Panc1 (cell line): ENCODE results near the gene CTXND2. TPM values are rescaled to one million over a fixed set of nuclear protein-coding genes. Genes with fewer than 3 reads are reported as not detected.

Experiments
- ATAC-seq: fragments of 200-7000 bp; cut with Tn5 transposase; 2 replicates; pipeline ENCODE4 v1.9.1; 2020; ENCODE audit warnings: mild to moderate bottlenecking, moderate library complexity
- BruUV-seq: library from RNA; stranded (reverse); fragments of 400-500 nt; replicated peaks from 2 replicates; lab custom pipeline; 2021; lab: Mats Ljungman, UMichigan
- CTCF ChIA-PET: fragments of 300-600 bp; sonication (Branson Sonifier 250); formaldehyde crosslinking; loops from one replicate; lab custom pipeline; 2022; ENCODE audit warnings: antibody characterized with exemption; lab: Charles Lee
- POLR2A ChIA-PET: fragments of 300-600 bp; sonication (Branson Sonifier 250); formaldehyde crosslinking; loops from one replicate; lab custom pipeline; 2022; ENCODE audit warnings: antibody characterized with exemption; lab: Charles Lee
- DNase-seq: peaks from one replicate; pipeline ENCODE4 v3.0.0-alpha.2; 2010; ENCODE audit warnings: low read depth, low spot score
- H3K27ac ChIP-seq: 2 replicates; pipeline ENCODE4 v1.5.1; 2011; ENCODE audit warnings: mild to moderate bottlenecking, low read length, inconsistent platforms
- H3K27me3 ChIP-seq: fragments of 200-500 bp; sonication (Bioruptor generic); 2 replicates; pipeline ENCODE4 v1.6.0; 2014; ENCODE audit warnings: low read length, inconsistent platforms; ENCODE audit not compliant: control insufficient read depth, insufficient read depth
- H3K36me3 ChIP-seq: fragments of 200-500 bp; sonication (Bioruptor generic); 2 replicates; pipeline ENCODE4 v1.5.1; 2014; ENCODE audit warnings: inconsistent platforms, mild to moderate bottlenecking, low read length, moderate library complexity; ENCODE audit not compliant: control insufficient read depth, insufficient read depth
- H3K4me1 ChIP-seq: 2 replicates; pipeline ENCODE4 v1.5.1; 2011; ENCODE audit warnings: inconsistent platforms, mild to moderate bottlenecking, low read length, moderate library complexity; ENCODE audit not compliant: control insufficient read depth, insufficient read depth
- H3K4me3 ChIP-seq, 2 experiments: 2 replicates each; pipeline ENCODE4 v1.5.1; 2011 to 2012; ENCODE audit warnings: low read depth in 2 of 2, low read length in 2 of 2, mild to moderate bottlenecking in 2 of 2, inconsistent platforms in 1 of 2, moderate library complexity in 1 of 2
- H3K9me3 ChIP-seq: fragments of 200-500 bp; sonication (Bioruptor generic); 2 replicates; pipeline ENCODE4 v1.5.1; 2014; ENCODE audit warnings: low read depth, mild to moderate bottlenecking, inconsistent platforms, low read length, moderate library complexity; ENCODE audit not compliant: control insufficient read depth, insufficient read depth
- POLR2AphosphoS5 ChIP-seq: IDR thresholded peaks from 2 replicates; pipeline ENCODE4 v1.6.1; 2012; ENCODE audit warnings: mild to moderate bottlenecking, low read depth, low read length, moderate library complexity
- SIN3A ChIP-seq: IDR thresholded peaks from 2 replicates; pipeline ENCODE4 v1.6.1; 2012; ENCODE audit warnings: low read depth, mild to moderate bottlenecking, low read length, moderate library complexity, borderline replicate concordance; ENCODE audit not compliant: insufficient read depth
- TCF7L2 ChIP-seq: IDR thresholded peaks from 2 replicates; pipeline ENCODE4 v1.6.1; 2011; ENCODE audit warnings: mild to moderate bottlenecking, low read depth, low read length, inconsistent platforms
- in situ Hi-C: cut with HindIII; loops from 2 replicates; pipeline ENCODE4 v1.10.0; 2016; ENCODE audit warnings: low sequenced_read_pairs, low pct_unique_long_range_greater_than_20kb
- intact Hi-C: fragments of 100-400 bp; cut with micrococcal nuclease; formaldehyde crosslinking; loops from one replicate; pipeline ENCODE4 v1.10.0; 2022; ENCODE audit not compliant: unreplicated experiment
- total RNA-seq: library from RNA; stranded (reverse); gene quantifications from one replicate; pipeline ENCODE4 v1.2.1, GENCODE V29; 2021; ENCODE audit not compliant: unreplicated experiment
- TF ChIP-seq, protein P1 (sequence below), 2 experiments: IDR thresholded peaks; 2 replicates each; pipeline ENCODE4 v1.6.1; 2011 to 2012; ENCODE audit warnings: low read depth in 2 of 2, control low read depth in 1 of 2, low read length in 1 of 2, mild to moderate bottlenecking in 1 of 2, moderate library complexity in 1 of 2; ENCODE audit not compliant: insufficient read depth in 1 of 2
- TF ChIP-seq, protein P2 (sequence below): fragments of 450-650 bp; IDR thresholded peaks from 2 replicates; pipeline ENCODE4 v1.5.1; 2017; ENCODE audit warnings: mild to moderate bottlenecking

CTXND2 gene
- total RNA-seq, 1 experiment from 2014 or later, result not detected

DNA sequence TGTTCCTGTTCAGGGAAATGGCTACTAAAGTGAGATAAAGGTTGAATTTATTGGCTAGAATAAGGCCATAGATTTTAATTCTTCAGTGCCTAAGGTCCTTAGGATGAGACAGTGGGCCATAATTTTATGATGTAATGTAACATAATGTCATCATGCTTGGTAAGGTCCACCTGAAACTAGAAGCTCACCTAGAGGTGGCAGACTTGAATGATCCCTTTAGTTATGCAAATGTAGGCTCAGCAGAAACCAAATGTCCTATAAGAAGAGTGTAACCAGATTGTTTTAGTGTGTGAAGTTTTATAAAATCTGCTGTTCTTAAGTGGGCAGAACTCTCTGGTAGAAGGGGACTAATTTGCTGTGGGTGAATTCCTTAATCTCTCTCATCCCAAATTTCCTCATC, 25.7 kb downstream of the CTXND2 start:
- in situ Hi-C loops, result no loop called here
- H3K4me3 ChIP-seq, result no peak overlapping the region
- POLR2A ChIA-PET, result interaction anchor here (0.6 kb wide), 1 partner anchor 34 kb away, joined by 7 read pairs; no protein-coding TSS in a partner anchor
- H3K27me3 ChIP-seq, result no peaks in the 10 kb centered on the region
- H3K9me3 ChIP-seq, result no peaks in the 10 kb centered on the region; the same call in 1 of the 2 replicates
- H3K36me3 ChIP-seq, result no peaks in the 10 kb centered on the region
- H3K27ac ChIP-seq, result no peak overlapping the region
- H3K4me1 ChIP-seq, result no peaks in the 10 kb centered on the region
- TF ChIP-seq TCF7L2, result no peak
- no peak for TF ChIP-seq POLR2AphosphoS5
- TF ChIP-seq, protein P1, sequence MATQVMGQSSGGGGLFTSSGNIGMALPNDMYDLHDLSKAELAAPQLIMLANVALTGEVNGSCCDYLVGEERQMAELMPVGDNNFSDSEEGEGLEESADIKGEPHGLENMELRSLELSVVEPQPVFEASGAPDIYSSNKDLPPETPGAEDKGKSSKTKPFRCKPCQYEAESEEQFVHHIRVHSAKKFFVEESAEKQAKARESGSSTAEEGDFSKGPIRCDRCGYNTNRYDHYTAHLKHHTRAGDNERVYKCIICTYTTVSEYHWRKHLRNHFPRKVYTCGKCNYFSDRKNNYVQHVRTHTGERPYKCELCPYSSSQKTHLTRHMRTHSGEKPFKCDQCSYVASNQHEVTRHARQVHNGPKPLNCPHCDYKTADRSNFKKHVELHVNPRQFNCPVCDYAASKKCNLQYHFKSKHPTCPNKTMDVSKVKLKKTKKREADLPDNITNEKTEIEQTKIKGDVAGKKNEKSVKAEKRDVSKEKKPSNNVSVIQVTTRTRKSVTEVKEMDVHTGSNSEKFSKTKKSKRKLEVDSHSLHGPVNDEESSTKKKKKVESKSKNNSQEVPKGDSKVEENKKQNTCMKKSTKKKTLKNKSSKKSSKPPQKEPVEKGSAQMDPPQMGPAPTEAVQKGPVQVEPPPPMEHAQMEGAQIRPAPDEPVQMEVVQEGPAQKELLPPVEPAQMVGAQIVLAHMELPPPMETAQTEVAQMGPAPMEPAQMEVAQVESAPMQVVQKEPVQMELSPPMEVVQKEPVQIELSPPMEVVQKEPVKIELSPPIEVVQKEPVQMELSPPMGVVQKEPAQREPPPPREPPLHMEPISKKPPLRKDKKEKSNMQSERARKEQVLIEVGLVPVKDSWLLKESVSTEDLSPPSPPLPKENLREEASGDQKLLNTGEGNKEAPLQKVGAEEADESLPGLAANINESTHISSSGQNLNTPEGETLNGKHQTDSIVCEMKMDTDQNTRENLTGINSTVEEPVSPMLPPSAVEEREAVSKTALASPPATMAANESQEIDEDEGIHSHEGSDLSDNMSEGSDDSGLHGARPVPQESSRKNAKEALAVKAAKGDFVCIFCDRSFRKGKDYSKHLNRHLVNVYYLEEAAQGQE (IDR thresholded peaks at IDR 0.05; ENCODE audit: insufficient read depth in 1 of 2, low read depth in 2 of 2, low read length in 1 of 2), result no peak
- TF ChIP-seq, protein P2, sequence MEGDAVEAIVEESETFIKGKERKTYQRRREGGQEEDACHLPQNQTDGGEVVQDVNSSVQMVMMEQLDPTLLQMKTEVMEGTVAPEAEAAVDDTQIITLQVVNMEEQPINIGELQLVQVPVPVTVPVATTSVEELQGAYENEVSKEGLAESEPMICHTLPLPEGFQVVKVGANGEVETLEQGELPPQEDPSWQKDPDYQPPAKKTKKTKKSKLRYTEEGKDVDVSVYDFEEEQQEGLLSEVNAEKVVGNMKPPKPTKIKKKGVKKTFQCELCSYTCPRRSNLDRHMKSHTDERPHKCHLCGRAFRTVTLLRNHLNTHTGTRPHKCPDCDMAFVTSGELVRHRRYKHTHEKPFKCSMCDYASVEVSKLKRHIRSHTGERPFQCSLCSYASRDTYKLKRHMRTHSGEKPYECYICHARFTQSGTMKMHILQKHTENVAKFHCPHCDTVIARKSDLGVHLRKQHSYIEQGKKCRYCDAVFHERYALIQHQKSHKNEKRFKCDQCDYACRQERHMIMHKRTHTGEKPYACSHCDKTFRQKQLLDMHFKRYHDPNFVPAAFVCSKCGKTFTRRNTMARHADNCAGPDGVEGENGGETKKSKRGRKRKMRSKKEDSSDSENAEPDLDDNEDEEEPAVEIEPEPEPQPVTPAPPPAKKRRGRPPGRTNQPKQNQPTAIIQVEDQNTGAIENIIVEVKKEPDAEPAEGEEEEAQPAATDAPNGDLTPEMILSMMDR, result no peak
- no peak for TF ChIP-seq SIN3A
- CTCF ChIA-PET, result no interaction called here
- no TSS peak for BruUV-seq
- ATAC-seq (no peak), DNase-seq (no peak)
- intact Hi-C loops, result no loop called here

DNA sequence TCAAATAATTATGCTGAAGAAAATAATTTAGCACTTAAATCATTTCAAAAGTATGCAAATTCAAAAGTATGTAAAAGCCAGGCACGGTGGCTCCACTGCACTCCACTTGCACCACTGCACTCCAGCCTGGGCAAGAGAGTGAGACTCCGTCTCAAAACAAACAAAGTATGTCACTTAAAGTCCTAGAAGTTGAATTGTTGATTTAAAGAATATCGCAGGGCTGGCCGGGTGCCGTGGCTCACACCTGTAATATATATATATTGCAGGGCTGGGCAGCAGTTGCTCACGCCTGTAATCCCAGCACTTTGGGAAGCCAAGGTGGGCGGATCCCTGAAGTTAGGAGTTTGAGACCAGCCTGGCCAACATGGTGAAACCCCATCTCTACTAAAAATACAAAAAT, 30.5 kb downstream of the CTXND2 start:
- in situ Hi-C loops, result no loop called here
- POLR2A ChIA-PET, result no interaction called here

More for the DNA sequence above, 30.5 kb downstream of the CTXND2 start:
- no peak for TF ChIP-seq POLR2AphosphoS5
- TF ChIP-seq SIN3A, result no peak
- TF ChIP-seq, protein P1 (IDR thresholded peaks at IDR 0.05; ENCODE audit: insufficient read depth in 1 of 2, low read depth in 2 of 2, low read length in 1 of 2), result no peak
- TF ChIP-seq, protein P2, result no peak
- no peak for TF ChIP-seq TCF7L2
- no peaks in the 10 kb centered on the region for H3K36me3 ChIP-seq
- CTCF ChIA-PET, result no interaction called here
- H3K27me3 ChIP-seq, result no peaks in the 10 kb centered on the region
- no peak overlapping the region for H3K4me3 ChIP-seq
- H3K9me3 ChIP-seq, result no peaks in the 10 kb centered on the region
- BruUV-seq, result no TSS peak
- DNase-seq (no peak), ATAC-seq (no peak)
- intact Hi-C loops, result no loop called here
- H3K27ac ChIP-seq, result no peak overlapping the region
- no peaks in the 10 kb centered on the region for H3K4me1 ChIP-seq
